GM19463 (cell line): ENCODE results near the gene PATJ.
"Not testable (repeated sequence)": the region's sequence is repeated elsewhere in the genome, so short reads cannot be mapped to it uniquely, and the experiment has no call there.

Experiments
- ATAC-seq: cut with Tn5 transposase; IDR thresholded peaks from one replicate; pipeline ENCODE4 v1.9.1; 2021; ENCODE audit warnings: mild to moderate bottlenecking, moderate library complexity; ENCODE audit not compliant: unreplicated experiment

PATJ gene

GRCh38 chr1:61746813-61747212 is 4.5 kb downstream of the PATJ start:
- ATAC-seq = no peak

- no peak for ATAC-seq
Observed at GRCh38 chr1:61748566-61748965, 6.3 kb downstream of the PATJ start.

- no peak for ATAC-seq
Observed at GRCh38 chr1:61749574-61749973, 7.3 kb downstream of the PATJ start.

GRCh38 chr1:61752921-61753389 is 10.7 kb downstream of the PATJ start:
- no peak for ATAC-seq

GRCh38 chr1:61753998-61754508 is 11.8 kb downstream of the PATJ start:
- no peak for ATAC-seq

- no peak for ATAC-seq
Observed at GRCh38 chr1:61754545-61754944, 12.3 kb downstream of the PATJ start.

- ATAC-seq = no peak
Observed at GRCh38 chr1:61756773-61757172, 14.5 kb downstream of the PATJ start.

GRCh38 chr1:61757950-61758349 is 15.7 kb downstream of the PATJ start:
- no peak for ATAC-seq

- no peak for ATAC-seq
Observed at GRCh38 chr1:61770131-61770530, 27.9 kb downstream of the PATJ start.

- ATAC-seq = no peak
Observed at GRCh38 chr1:61776091-61776490, 33.8 kb downstream of the PATJ start.

GRCh38 chr1:61779231-61779630 is 37.0 kb downstream of the PATJ start:
- no peak for ATAC-seq

GRCh38 chr1:61781151-61781550 is 38.9 kb downstream of the PATJ start:
- no peak for ATAC-seq

GRCh38 chr1:61782771-61783170 is 40.5 kb downstream of the PATJ start:
- peak; percentile 93 for ATAC-seq

GRCh38 chr1:61784726-61785125 is 42.4 kb downstream of the PATJ start:
- no peak for ATAC-seq

GRCh38 chr1:61790837-61791236 is 48.6 kb downstream of the PATJ start:
- no peak for ATAC-seq

GRCh38 chr1:61797045-61797755 is 54.9 kb downstream of the PATJ start:
- ATAC-seq = no peak

- ATAC-seq = not testable (repeated sequence)
Observed at GRCh38 chr1:61801047-61801446, 58.8 kb downstream of the PATJ start.

- no peak for ATAC-seq
Observed at GRCh38 chr1:61807606-61808140, 65.4 kb downstream of the PATJ start.

GRCh38 chr1:61808321-61808720 is 66.0 kb downstream of the PATJ start:
- no peak for ATAC-seq

- no peak for ATAC-seq
Observed at GRCh38 chr1:61808968-61809367, 66.7 kb downstream of the PATJ start.

GRCh38 chr1:61812916-61813315 is 70.6 kb downstream of the PATJ start:
- ATAC-seq = no peak

- no peak for ATAC-seq
Observed at GRCh38 chr1:61816191-61816590, 73.9 kb downstream of the PATJ start.

- ATAC-seq = no peak
Observed at GRCh38 chr1:61818992-61819391, 76.7 kb downstream of the PATJ start.
